Kidney (tissue), 14 donors: ENCODE measurements around the gene IL4R. TPM values are rescaled to one million over a fixed set of nuclear protein-coding genes. Genes with fewer than 3 reads are reported as not detected.

Experiments
- DNase-seq, 5 donors: peaks; one replicate each; pipeline ENCODE4 v3.0.0-alpha.2; 2013 to 2020
- FAIRE-seq: peaks from 2 replicates; lab custom pipeline; 2012; peaks lifted over from hg19 to GRCh38; lab: Jason Lieb, UNC
- H3K27ac ChIP-seq, 2 donors: one replicate each; pipeline ENCODE4 v1.7.0; 2013; ENCODE audit warnings: low read depth in 2 of 2, low read length in 2 of 2, inconsistent platforms in 1 of 2
- H3K27me3 ChIP-seq: one replicate; pipeline ENCODE4 v1.7.1; 2013; ENCODE audit warnings: low read length, inconsistent platforms; ENCODE audit not compliant: control insufficient read depth, insufficient read depth
- H3K36me3 ChIP-seq, 3 donors: one replicate each; pipeline versions ENCODE4 v1.7.0 to v1.7.1; 2013; ENCODE audit warnings: low read length in 3 of 3, control low read depth in 1 of 3, inconsistent platforms in 1 of 3; ENCODE audit not compliant: insufficient read depth in 3 of 3, control insufficient read depth in 2 of 3
- H3K4me1 ChIP-seq, 3 donors: one replicate each; pipeline versions ENCODE4 v1.7.0 to v1.7.1; 2013; ENCODE audit warnings: low read length in 3 of 3, inconsistent platforms in 1 of 3, low read depth in 1 of 3; ENCODE audit not compliant: control insufficient read depth in 2 of 3, insufficient read depth in 2 of 3
- H3K4me3 ChIP-seq, 3 donors: one replicate each; pipeline versions ENCODE4 v1.7.0 to v1.8.1; 2013; ENCODE audit warnings: low read length in 3 of 3, control low read depth in 1 of 3, inconsistent platforms in 1 of 3
- H3K9ac ChIP-seq, 3 donors: one replicate each; pipeline versions ENCODE4 v1.7.0 to v1.7.1; 2013; ENCODE audit warnings: low read length in 3 of 3, control low read depth in 1 of 3, inconsistent platforms in 1 of 3
- H3K9me3 ChIP-seq, 3 donors: one replicate each; pipeline versions ENCODE4 v1.7.0 to v1.7.1; 2013; ENCODE audit warnings: low read length in 3 of 3, control low read depth in 1 of 3, inconsistent platforms in 1 of 3; ENCODE audit not compliant: control insufficient read depth in 2 of 3, insufficient read depth in 1 of 3
- intact Hi-C: fragments of 100-400 bp; cut with DNase I; formaldehyde crosslinking; loops from one replicate; pipeline ENCODE4 v1.11.1; 2022
- polyA plus RNA-seq: library from polyadenylated mRNA; stranded (reverse); fragments of 350-450 nt; fragmentation: Illumina TruSeq; extraction: RNeasy Lipid Tissue Mini Kit (QIAGEN cat#74804); gene quantifications from one replicate; pipeline ENCODE4 v1.2.3, GENCODE V29; 2014; ENCODE audit warnings: low read depth, low replicate concordance; ENCODE audit not compliant: insufficient read depth
- total RNA-seq: library from RNA; stranded (reverse); fragmentation: NEBNext Ultra II Directional; extraction: Animal tissue kit (Norgen Biotek cat#: 25700); gene quantifications from one replicate; pipeline ENCODE4 v1.2.1, GENCODE V29; 2021
- TF ChIP-seq, protein P1 (sequence below): IDR thresholded peaks from 3 replicates; pipeline ENCODE4 v1.5.1; 2012; ENCODE audit warnings: mild to moderate bottlenecking, moderate library complexity, borderline replicate concordance; ENCODE audit not compliant: insufficient read depth; ENCODE audit errors: extremely low read depth
- donor health status: control.
- donor health status: control.
- donor health status: control.
- donor health status: control.
- donor health status: control.
- donor health status: DM: yes; HTN: yes; CAD: no.
- donor health status: Normal renal cell carcinoma (clear cell type).

IL4R gene
- total and polyA plus RNA-seq, 2 donors from 2014 or later = 13.8 to 115 TPM

GRCh38 chr16:27303256-27304100 lies 10.3 kb upstream of the IL4R start:
- FAIRE-seq (no peak), DNase-seq (no peak)
- intact Hi-C loops = no loop called here
- Histone ChIP-seq H3K27me3 (no peaks in the 10 kb centered on the region), H3K9me3 (no peaks in the 10 kb centered on the region), H3K4me1 (no peaks in the 10 kb centered on the region), H3K27ac (peak overlapping the region in 1 of 2 donors; percentile 57), H3K9ac (no peak overlapping the region), H3K4me3 (no peak overlapping the region), H3K36me3 (no peaks in the 10 kb centered on the region)
- TF ChIP-seq, protein P1, sequence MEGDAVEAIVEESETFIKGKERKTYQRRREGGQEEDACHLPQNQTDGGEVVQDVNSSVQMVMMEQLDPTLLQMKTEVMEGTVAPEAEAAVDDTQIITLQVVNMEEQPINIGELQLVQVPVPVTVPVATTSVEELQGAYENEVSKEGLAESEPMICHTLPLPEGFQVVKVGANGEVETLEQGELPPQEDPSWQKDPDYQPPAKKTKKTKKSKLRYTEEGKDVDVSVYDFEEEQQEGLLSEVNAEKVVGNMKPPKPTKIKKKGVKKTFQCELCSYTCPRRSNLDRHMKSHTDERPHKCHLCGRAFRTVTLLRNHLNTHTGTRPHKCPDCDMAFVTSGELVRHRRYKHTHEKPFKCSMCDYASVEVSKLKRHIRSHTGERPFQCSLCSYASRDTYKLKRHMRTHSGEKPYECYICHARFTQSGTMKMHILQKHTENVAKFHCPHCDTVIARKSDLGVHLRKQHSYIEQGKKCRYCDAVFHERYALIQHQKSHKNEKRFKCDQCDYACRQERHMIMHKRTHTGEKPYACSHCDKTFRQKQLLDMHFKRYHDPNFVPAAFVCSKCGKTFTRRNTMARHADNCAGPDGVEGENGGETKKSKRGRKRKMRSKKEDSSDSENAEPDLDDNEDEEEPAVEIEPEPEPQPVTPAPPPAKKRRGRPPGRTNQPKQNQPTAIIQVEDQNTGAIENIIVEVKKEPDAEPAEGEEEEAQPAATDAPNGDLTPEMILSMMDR = no peak

GRCh38 chr16:27304102-27304501 lies 9.7 kb upstream of the IL4R start:
- Histone ChIP-seq H3K4me3 (no peak overlapping the region), H3K4me1 (no peaks in the 10 kb centered on the region), H3K9me3 (peaks cover 0 to 5% (median 3%) of the 10 kb centered on the region in 3 donors), H3K27ac (peak overlapping the region in 1 of 2 donors; percentile 57), H3K36me3 (no peaks in the 10 kb centered on the region), H3K9ac (no peak overlapping the region), H3K27me3 (no peaks in the 10 kb centered on the region)
- TF ChIP-seq, protein P1 = no peak
- FAIRE-seq (no peak), DNase-seq (no peak)
- intact Hi-C loops = no loop called here

GRCh38 chr16:27304881-27305745 lies 8.7 kb upstream of the IL4R start:
- DNase-seq (no peak), FAIRE-seq (no peak)
- H3K36me3 ChIP-seq = no peaks in the 10 kb centered on the region
- intact Hi-C loops = no loop called here
- no peaks in the 10 kb centered on the region for H3K27me3 ChIP-seq
- H3K9ac ChIP-seq = no peak overlapping the region
- no peaks in the 10 kb centered on the region for H3K4me1 ChIP-seq
- H3K4me3 ChIP-seq = no peak overlapping the region
- peaks cover 0 to 5% (median 3%) of the 10 kb centered on the region in 3 donors for H3K9me3 ChIP-seq
- TF ChIP-seq, protein P1 = no peak
- no peak overlapping the region for H3K27ac ChIP-seq
